A673 (cell line): ENCODE results near the gene COPZ1. TPM values are rescaled to one million over a fixed set of nuclear protein-coding genes. Genes with fewer than 3 reads are reported as not detected.

Source experiments
- BruUV-seq: library from RNA; stranded (reverse); fragments of 400-500 nt; replicated peaks from 2 replicates; lab custom pipeline; 2021; lab: Mats Ljungman, UMichigan
- CTCF ChIA-PET: fragments of 300-600 bp; sonication (Branson Sonifier 250); formaldehyde crosslinking; loops from one replicate; lab custom pipeline; 2022; ENCODE audit warnings: antibody characterized with exemption; lab: Charles Lee
- POLR2A ChIA-PET: fragments of 300-600 bp; sonication (Branson Sonifier 250); formaldehyde crosslinking; loops from one replicate; lab custom pipeline; 2022; ENCODE audit warnings: antibody characterized with exemption; ENCODE audit not compliant: low non-redundant PET; lab: Charles Lee
- DNase-seq: peaks from one replicate; pipeline ENCODE4 v3.0.0-alpha.2; 2015; ENCODE audit warnings: low spot score
- H3K27ac ChIP-seq: fragments of 200-600 bp; sonication (generic); 2 replicates; pipeline ENCODE4 v1.5.1; 2016; ENCODE audit warnings: mixed run types, low read depth, mild to moderate bottlenecking, mixed read lengths, antibody characterized with exemption, low read length; ENCODE audit not compliant: poor library complexity, severe bottlenecking
- H3K27me3 ChIP-seq: fragments of 200-600 bp; sonication (generic); replicated peaks from 2 replicates; pipeline ENCODE4 v1.6.1; 2017; ENCODE audit warnings: mixed run types, low read depth, mild to moderate bottlenecking, mixed read lengths, antibody characterized with exemption, low read length; ENCODE audit not compliant: insufficient read depth, poor library complexity
- H3K36me3 ChIP-seq: fragments of 200-600 bp; sonication (generic); 2 replicates; pipeline ENCODE4 v1.6.1; 2016; ENCODE audit warnings: mixed run types, mild to moderate bottlenecking, mixed read lengths, antibody characterized with exemption, low read length; ENCODE audit not compliant: insufficient read depth, poor library complexity, severe bottlenecking
- H3K4me1 ChIP-seq: fragments of 200-600 bp; sonication (generic); 2 replicates; pipeline ENCODE4 v1.6.1; 2017; ENCODE audit warnings: mixed run types, mild to moderate bottlenecking, mixed read lengths, antibody characterized with exemption, low read length; ENCODE audit not compliant: insufficient read depth, poor library complexity, severe bottlenecking
- H3K4me3 ChIP-seq: fragments of 200-600 bp; sonication (generic); 2 replicates; pipeline ENCODE4 v1.5.1; 2016; ENCODE audit warnings: low read depth, mixed run types, mild to moderate bottlenecking, mixed read lengths, low read length; ENCODE audit not compliant: poor library complexity, severe bottlenecking
- H3K9me3 ChIP-seq: fragments of 200-600 bp; sonication (generic); 2 replicates; pipeline ENCODE4 v1.6.1; 2016; ENCODE audit warnings: mixed run types, low read depth, mild to moderate bottlenecking, mixed read lengths, antibody characterized with exemption, low read length; ENCODE audit not compliant: poor library complexity, severe bottlenecking
- EZH2 ChIP-seq: fragments of 200-600 bp; sonication (generic); IDR thresholded peaks from 2 replicates; pipeline ENCODE4 v1.6.1; 2017; ENCODE audit warnings: borderline replicate concordance, low read depth, mild to moderate bottlenecking, mixed read lengths, antibody characterized with exemption, low read length; ENCODE audit not compliant: poor library complexity, severe bottlenecking
- intact Hi-C: fragments of 100-400 bp; cut with micrococcal nuclease; formaldehyde crosslinking; loops from one replicate; pipeline ENCODE4 v1.10.0; 2022; ENCODE audit not compliant: unreplicated experiment
- total RNA-seq: library from RNA; stranded (reverse); gene quantifications from 2 replicates; pipeline ENCODE4 v1.2.3, GENCODE V29; 2021
- TF ChIP-seq, protein P1 (sequence below): fragments of 300-800, 200-600 bp; sonication (generic); conservative IDR thresholded peaks from 2 replicates; pipeline ENCODE4 v1.5.1; 2017; ENCODE audit warnings: low read depth, mild to moderate bottlenecking, antibody characterized with exemption, low read length, moderate library complexity, mixed read lengths

COPZ1 gene
- total RNA-seq, 1 experiment from 2014 or later = 187 TPM

DNA sequence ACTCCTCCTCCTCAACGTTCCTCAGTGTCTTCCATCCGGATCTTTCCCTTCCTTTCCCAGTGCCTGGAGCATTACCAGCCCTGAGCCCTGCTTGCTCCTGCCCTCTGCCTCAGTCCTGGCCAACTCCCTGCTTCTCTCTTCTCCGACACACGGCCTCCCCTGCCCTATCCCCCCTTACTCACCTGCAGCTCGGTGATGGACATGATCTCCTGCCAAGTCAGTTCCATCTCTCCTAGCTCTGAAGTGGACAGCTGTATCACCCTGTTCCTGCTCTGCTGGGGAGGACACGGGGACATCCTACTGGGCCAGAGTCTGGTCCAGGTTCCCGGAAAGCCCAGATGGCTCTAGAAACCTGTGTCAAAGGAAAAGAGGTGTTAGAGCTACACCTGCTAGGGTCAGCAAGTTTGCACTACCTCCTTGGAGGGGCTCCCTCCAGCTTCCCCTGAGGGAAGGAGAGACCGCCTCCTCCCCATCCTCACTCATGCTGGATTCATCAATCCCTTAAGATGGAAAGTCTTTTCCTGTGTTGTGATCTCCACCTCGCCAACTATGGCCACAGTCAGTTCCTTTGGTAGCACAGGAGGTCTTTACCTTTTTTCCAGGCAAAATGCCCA, 29.9 kb upstream of the COPZ1 start:
- Histone ChIP-seq H3K4me1 (no peaks in the 10 kb centered on the region), H3K9me3 (no peaks in the 10 kb centered on the region), H3K4me3 (no peak overlapping the region), H3K36me3 (no peaks in the 10 kb centered on the region), H3K27me3 (peaks cover 4% of the 10 kb centered on the region), H3K27ac (no peak overlapping the region)
- intact Hi-C loops = loop anchor here (2.0 kb wide), 2 partner anchors 66 to 74 kb away; no protein-coding TSS in a partner anchor
- TF ChIP-seq EZH2 = no peak
- TF ChIP-seq, protein P1, sequence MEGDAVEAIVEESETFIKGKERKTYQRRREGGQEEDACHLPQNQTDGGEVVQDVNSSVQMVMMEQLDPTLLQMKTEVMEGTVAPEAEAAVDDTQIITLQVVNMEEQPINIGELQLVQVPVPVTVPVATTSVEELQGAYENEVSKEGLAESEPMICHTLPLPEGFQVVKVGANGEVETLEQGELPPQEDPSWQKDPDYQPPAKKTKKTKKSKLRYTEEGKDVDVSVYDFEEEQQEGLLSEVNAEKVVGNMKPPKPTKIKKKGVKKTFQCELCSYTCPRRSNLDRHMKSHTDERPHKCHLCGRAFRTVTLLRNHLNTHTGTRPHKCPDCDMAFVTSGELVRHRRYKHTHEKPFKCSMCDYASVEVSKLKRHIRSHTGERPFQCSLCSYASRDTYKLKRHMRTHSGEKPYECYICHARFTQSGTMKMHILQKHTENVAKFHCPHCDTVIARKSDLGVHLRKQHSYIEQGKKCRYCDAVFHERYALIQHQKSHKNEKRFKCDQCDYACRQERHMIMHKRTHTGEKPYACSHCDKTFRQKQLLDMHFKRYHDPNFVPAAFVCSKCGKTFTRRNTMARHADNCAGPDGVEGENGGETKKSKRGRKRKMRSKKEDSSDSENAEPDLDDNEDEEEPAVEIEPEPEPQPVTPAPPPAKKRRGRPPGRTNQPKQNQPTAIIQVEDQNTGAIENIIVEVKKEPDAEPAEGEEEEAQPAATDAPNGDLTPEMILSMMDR = no peak
- CTCF ChIA-PET = no interaction called here
- POLR2A ChIA-PET = interaction anchor here (0.5 kb wide), 1 partner anchor 286 kb away, joined by 19 read pairs; the partner anchor contains the start of gene HOXC8
- no TSS peak for BruUV-seq
- DNase-seq = no peak

DNA sequence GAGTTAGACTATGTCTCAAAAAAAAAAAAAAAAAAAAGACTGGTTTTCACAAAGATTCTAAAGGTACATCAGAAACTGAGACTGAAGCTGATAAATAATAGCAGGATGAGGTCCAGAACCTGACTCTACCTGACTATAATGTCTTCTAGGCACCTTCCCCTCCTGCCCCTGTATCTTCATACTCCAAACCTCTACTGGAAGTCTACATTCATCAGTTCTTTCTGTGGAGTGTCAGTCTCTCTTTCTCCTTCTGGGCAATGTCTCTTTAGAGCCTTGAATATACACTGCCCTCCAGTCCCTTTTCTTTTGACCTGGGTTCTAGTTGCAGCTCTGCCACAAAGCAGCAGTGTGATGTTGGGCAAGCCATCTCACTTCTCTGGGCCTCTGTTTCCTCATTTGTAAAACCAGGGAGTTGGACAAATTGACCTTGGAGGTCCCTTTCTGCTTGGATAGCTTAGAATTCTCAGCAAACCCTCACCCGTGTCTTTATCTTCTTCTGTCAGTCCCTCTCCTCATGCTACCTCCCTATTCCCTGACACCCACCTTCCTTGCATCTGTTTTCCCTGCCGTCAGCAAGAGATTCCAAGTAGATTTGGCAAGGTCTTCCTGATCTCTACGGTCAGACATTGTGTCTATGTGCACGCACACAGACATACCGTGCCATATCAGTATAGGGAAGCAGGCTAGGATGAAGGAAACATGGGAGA, 28.4 kb upstream of the COPZ1 start:
- POLR2A ChIA-PET = no interaction called here

DNA sequence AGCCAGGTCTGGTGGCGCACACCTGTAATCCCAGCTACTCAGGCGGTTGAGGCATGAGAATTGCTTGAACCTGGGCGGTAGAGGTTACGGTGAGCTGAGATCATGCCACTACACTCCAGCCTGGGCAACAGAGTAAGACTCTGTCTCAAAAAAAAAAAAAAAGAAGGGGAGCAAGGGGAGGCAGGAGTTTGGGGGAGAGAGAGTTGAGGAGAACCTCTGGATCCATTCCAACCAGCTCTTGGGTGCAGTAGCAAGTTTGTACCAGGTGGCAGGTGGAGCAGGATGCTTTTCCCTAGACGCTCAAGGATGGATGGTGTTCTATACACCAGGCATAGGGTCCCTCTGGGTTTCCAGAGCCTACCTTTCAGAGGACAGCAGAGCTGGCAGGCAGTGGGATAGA, 26.0 kb upstream of the COPZ1 start:
- no peak for DNase-seq
- ChIA-PET CTCF (interaction anchor here (0.6 kb wide), 1 partner anchor 28 kb away, joined by 4 read pairs; no protein-coding TSS in a partner anchor), POLR2A (no interaction called here)
- intact Hi-C loops = no loop called here
- Histone ChIP-seq H3K4me3 (no peak overlapping the region), H3K27me3 (peaks cover 6% of the 10 kb centered on the region), H3K9me3 (no peaks in the 10 kb centered on the region), H3K27ac (no peak overlapping the region), H3K4me1 (no peaks in the 10 kb centered on the region), H3K36me3 (no peaks in the 10 kb centered on the region)
- no peak for TF ChIP-seq EZH2
- TF ChIP-seq, protein P1 = no peak
- BruUV-seq = no TSS peak

More for the DNA sequence above, 28.4 kb upstream of the COPZ1 start:
- intact Hi-C loops = no loop called here
- Histone ChIP-seq H3K36me3 (no peaks in the 10 kb centered on the region), H3K27ac (no peak overlapping the region), H3K9me3 (no peaks in the 10 kb centered on the region), H3K4me1 (no peaks in the 10 kb centered on the region), H3K4me3 (no peak overlapping the region), H3K27me3 (peaks cover 6% of the 10 kb centered on the region)
- TF ChIP-seq, protein P1 = no peak
- TF ChIP-seq EZH2 = no peak
- no TSS peak for BruUV-seq
- DNase-seq = no peak
- CTCF ChIA-PET = interaction anchor here (0.6 to 1.1 kb wide), 3 partner anchors 29 to 201 kb away, joined by 4 to 7 read pairs (median 6); partner anchors contain the start of gene COPZ1
